K562 (cell line): ENCODE results near the gene ZNF865. TPM values are rescaled to one million over a fixed set of nuclear protein-coding genes. Genes with fewer than 3 reads are reported as not detected.
A peak's percentile ranks its signal among the peaks of the same experiment; 100 is the strongest.

Experiments
- ATF1 ChIP-seq, 2 experiments: fragments of 450-650 bp in 1 of 2; IDR thresholded peaks; 2 replicates each; pipeline ENCODE4 v1.6.1; 2016; ENCODE audit warnings: missing compliant biosample characterization in 1 of 2, missing genetic modification characterization in 1 of 2
- CAMTA2 ChIP-seq: fragments of 250-450 bp; sonication (Bioruptor Pico); conservative IDR thresholded peaks from 2 replicates; pipeline ENCODE4 v1.5.1; 2022
- CBX5 ChIP-seq: IDR thresholded peaks from 2 replicates; pipeline ENCODE4 v1.6.1; 2014; ENCODE audit warnings: low read depth, borderline replicate concordance
- E2F1 ChIP-seq: sonication (generic); formaldehyde crosslinking; IDR thresholded peaks from 2 replicates; pipeline ENCODE4 v1.8.1; 2023; ENCODE audit warnings: mild to moderate bottlenecking, missing genetic modification reagents, moderate library complexity
- NR2F6 ChIP-seq: fragments of 450-650 bp; formaldehyde crosslinking; IDR thresholded peaks from 2 replicates; pipeline ENCODE4 v1.4.0; 2020; ENCODE audit warnings: mild to moderate bottlenecking
- NR3C1 ChIP-seq: sonication (generic); formaldehyde crosslinking; IDR thresholded peaks from 2 replicates; pipeline ENCODE4 v1.8.1; 2022; ENCODE audit warnings: missing genetic modification reagents
- RBM14 ChIP-seq: fragments of 200-400 bp; formaldehyde crosslinking; IDR thresholded peaks from 2 replicates; pipeline ENCODE4 v1.6.1; 2018; ENCODE audit warnings: low read depth, mild to moderate bottlenecking, low read length, moderate library complexity, borderline replicate concordance; ENCODE audit not compliant: insufficient read depth
- SAFB ChIP-seq: fragments of 200-400 bp; formaldehyde crosslinking; IDR thresholded peaks from 2 replicates; pipeline ENCODE4 v1.6.1; 2017; ENCODE audit warnings: low read depth, low read length, borderline replicate concordance
- YY1 ChIP-seq, 3 experiments: IDR thresholded peaks; 2 replicates each; pipeline ENCODE4 v1.6.1; 2011; ENCODE audit warnings: low read length in 2 of 3, mild to moderate bottlenecking in 2 of 3, moderate library complexity in 2 of 3, borderline replicate concordance in 1 of 3, control low read depth in 1 of 3, low read depth in 1 of 3; ENCODE audit not compliant: insufficient read depth in 3 of 3, insufficient replicate concordance in 2 of 3, control insufficient read depth in 1 of 3, insufficient read length in 1 of 3; ENCODE audit errors: extremely low read depth in 1 of 3
- ZFP30 ChIP-seq: fragments of 250-450 bp; sonication (Bioruptor Pico); IDR thresholded peaks from 2 replicates; pipeline ENCODE4 v1.8.0; 2022; ENCODE audit warnings: moderate library complexity, mild to moderate bottlenecking, inconsistent platforms, borderline replicate concordance
- ZNF174 ChIP-seq: fragments of 250-450 bp; sonication (Bioruptor Pico); IDR thresholded peaks from 2 replicates; pipeline ENCODE4 v1.4.0; 2020; ENCODE audit warnings: mild to moderate bottlenecking
- ZNF408 ChIP-seq: fragments of 250-450 bp; sonication (Bioruptor Pico); IDR thresholded peaks from 2 replicates; pipeline ENCODE4 v1.4.0; 2020; ENCODE audit warnings: low read depth, mild to moderate bottlenecking, moderate library complexity
- ZNF507 ChIP-seq: conservative IDR thresholded peaks from 2 replicates; pipeline ENCODE4 v1.6.1; 2017; ENCODE audit warnings: missing genetic modification characterization, missing compliant biosample characterization
- ZNF639 ChIP-seq, 2 experiments: fragments of 200-800 bp in 1 of 2; sonication (Bioruptor generic) in 1 of 2; sonication (generic) in 1 of 2; formaldehyde crosslinking in 1 of 2; IDR thresholded peaks in 1 of 2; conservative IDR thresholded peaks in 1 of 2; 2 replicates each; pipeline versions ENCODE4 v1.5.0 to v1.6.1; 2016 to 2020; ENCODE audit warnings: missing compliant biosample characterization in 1 of 2, missing genetic modification characterization in 1 of 2, missing genetic modification reagents in 1 of 2
- polyA plus RNA-seq, 8 experiments: library from polyadenylated mRNA; depleted of rRNA in 4 of 8; stranded (reverse) in 5 of 8; unstranded in 3 of 8; fragments of >200 nt; fragmentation: Nextera tagmentation in 2 of 8; fragmentation: Illumina TruSeq in 1 of 8; extraction: Ambion mirVana in 2 of 8; extraction: Trizol in 1 of 8; gene quantifications; 2 replicates each; pipeline versions ENCODE4 v1.2.1 to v1.2.3, GENCODE V29; 2011 to 2014; ENCODE audit warnings: inconsistent platforms in 1 of 8, missing spikeins in 1 of 8
- total RNA-seq, 7 experiments: library from RNA; depleted of rRNA in 6 of 7; stranded (reverse); fragments of >200 nt in 6 of 7; fragmentation: Illumina TruSeq in 2 of 7; extraction: Trizol in 2 of 7; gene quantifications; 2 replicates each; pipeline versions ENCODE4 v1.2.1 to v1.2.3, GENCODE V29; 2011 to 2021; ENCODE audit warnings: low replicate concordance in 1 of 7
- TF ChIP-seq, protein P1 (sequence below): fragments of 450-650 bp; IDR thresholded peaks from 2 replicates; pipeline ENCODE4 v1.6.1; 2016; ENCODE audit warnings: borderline replicate concordance

ZNF865 gene
- total and polyA plus RNA-seq, 9 of the 15 experiments (the other 6 are each of a cell fraction or from before 2014, with no cell fraction given): 0.40 to 18.8 (median 1.6) TPM; not detected in 2

DNA sequence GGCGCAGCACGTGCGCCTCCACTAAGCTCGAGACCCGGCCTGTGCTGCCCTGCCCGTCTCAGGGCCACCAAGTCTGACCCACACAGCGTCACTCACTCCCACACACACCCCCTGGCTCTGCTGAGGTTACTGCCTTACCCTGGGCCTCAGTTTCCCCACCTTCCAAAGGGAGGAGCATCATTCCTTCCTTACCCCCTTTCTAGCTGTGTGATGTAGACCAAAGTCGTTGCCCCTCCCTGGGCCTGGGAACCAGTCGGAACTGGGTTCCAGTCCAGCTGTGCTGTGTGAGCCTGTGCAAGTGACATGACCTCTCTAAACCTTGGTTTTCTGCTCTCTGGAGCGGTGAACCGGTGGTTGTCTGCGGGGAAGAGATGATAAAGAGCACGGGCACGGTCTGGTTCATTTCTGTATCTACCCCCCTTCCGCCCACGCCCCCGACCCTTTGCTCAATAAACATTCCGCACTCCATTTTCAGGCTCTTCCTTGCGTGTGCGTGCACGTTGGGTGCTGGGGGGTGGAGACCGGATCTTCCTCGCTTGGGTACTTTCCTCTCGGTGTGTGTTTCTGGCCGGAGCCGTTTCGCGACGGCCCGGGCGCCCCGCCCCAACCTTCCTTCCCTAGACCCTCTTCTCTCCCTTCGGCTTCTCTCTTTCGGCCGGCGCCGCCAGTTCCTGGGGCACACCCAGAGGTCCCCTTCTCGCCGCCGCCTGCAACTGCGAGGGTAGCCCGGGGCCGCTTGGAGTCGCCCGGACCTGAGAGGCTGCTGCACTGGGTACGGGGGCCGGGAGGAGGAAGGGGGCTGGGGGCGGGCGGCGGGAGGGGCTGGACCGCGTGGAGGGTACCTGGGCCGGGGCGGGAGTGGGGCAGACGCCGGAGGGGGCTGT lies 37.8 kb downstream of the ZNF865 start, which contains the start of gene ZNF581 (continued):
- no peak for TF ChIP-seq E2F1 (CRISPR knock-in tag)
- TF ChIP-seq ZNF174 (CRISPR knock-in tag): no peak
- no peak for TF ChIP-seq CAMTA2 (CRISPR knock-in tag)
- TF ChIP-seq, protein P1, sequence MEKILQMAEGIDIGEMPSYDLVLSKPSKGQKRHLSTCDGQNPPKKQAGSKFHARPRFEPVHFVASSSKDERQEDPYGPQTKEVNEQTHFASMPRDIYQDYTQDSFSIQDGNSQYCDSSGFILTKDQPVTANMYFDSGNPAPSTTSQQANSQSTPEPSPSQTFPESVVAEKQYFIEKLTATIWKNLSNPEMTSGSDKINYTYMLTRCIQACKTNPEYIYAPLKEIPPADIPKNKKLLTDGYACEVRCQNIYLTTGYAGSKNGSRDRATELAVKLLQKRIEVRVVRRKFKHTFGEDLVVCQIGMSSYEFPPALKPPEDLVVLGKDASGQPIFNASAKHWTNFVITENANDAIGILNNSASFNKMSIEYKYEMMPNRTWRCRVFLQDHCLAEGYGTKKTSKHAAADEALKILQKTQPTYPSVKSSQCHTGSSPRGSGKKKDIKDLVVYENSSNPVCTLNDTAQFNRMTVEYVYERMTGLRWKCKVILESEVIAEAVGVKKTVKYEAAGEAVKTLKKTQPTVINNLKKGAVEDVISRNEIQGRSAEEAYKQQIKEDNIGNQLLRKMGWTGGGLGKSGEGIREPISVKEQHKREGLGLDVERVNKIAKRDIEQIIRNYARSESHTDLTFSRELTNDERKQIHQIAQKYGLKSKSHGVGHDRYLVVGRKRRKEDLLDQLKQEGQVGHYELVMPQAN: peak; percentile 66; the same call in 1 of the 2 replicates
- TF ChIP-seq NR2F6 (CRISPR knock-in tag): no peak
- no peak for TF ChIP-seq NR3C1 (CRISPR knock-in tag)
- no peak for TF ChIP-seq ATF1 (CRISPR knock-in tag; IDR thresholded peaks at IDR 0.05)
- peak; percentile 51 for TF ChIP-seq ATF1 (tag; IDR thresholded peaks at IDR 0.05)
- TF ChIP-seq ZFP30: no peak
- peak in 1 of 3 experiments; percentile 65 for TF ChIP-seq YY1 (IDR thresholded peaks at IDR 0.05; ENCODE audit: borderline replicate concordance in 1 of 3, control insufficient read depth in 1 of 3, extremely low read depth in 1 of 3, insufficient read depth in 3 of 3, insufficient read length in 1 of 3, insufficient replicate concordance in 2 of 3, low read depth in 1 of 3, low read length in 2 of 3)
- 0 out of 2 replicates have a peak, but pooled peaks have one; percentile 10 for TF ChIP-seq CBX5
- TF ChIP-seq RBM14: no peak
- TF ChIP-seq ZNF507 (tag): no peak
- peak in 1 of 2 experiments; percentile 80; a peak in 2 of 4 replicates for TF ChIP-seq ZNF639 (CRISPR knock-in tag; conservative IDR thresholded peaks at IDR 0.05 in 1 of 2, IDR thresholded peaks at IDR 0.05 in 1 of 2)
- TF ChIP-seq ZNF408: no peak
- TF ChIP-seq SAFB: no peak
